NB4 (cell line): Measurements from ENCODE around the gene KMT2C.

Source experiments
- CTCF ChIP-seq: IDR thresholded peaks from one replicate; pipeline ENCODE4 v1.5.1; 2012; ENCODE audit warnings: low read depth, low read length
- MAX ChIP-seq: IDR thresholded peaks from 2 replicates; pipeline ENCODE4 v1.6.1; 2011; ENCODE audit warnings: low read depth, low read length
- MYC ChIP-seq: IDR thresholded peaks from 2 replicates; pipeline ENCODE4 v1.6.1; 2011; ENCODE audit warnings: low read depth, low read length
- POLR2A ChIP-seq: IDR thresholded peaks from 2 replicates; pipeline ENCODE4 v1.6.1; 2011; ENCODE audit warnings: mild to moderate bottlenecking; ENCODE audit not compliant: insufficient read length; ENCODE audit errors: extremely low read depth

- TF ChIP-seq CTCF, result no peak
- TF ChIP-seq POLR2A, result no peak
- TF ChIP-seq MYC, result no peak
- TF ChIP-seq MAX, result no peak
Observed at GRCh38 chr7:152419473-152420429, 16.1 kb downstream of the KMT2C start.
